ACC112 (cell line): Measurements from ENCODE around the gene UMAD1.

ENCODE experiments used
- H2AFZ ChIP-seq: fragments of 200-600 bp; sonication (generic); one replicate; pipeline ENCODE4 v1.6.0; 2017; ENCODE audit warnings: antibody characterized with exemption, low read length; ENCODE audit not compliant: unreplicated experiment
- H3K27ac ChIP-seq: fragments of 200-600 bp; sonication (generic); 2 replicates; pipeline ENCODE4 v1.5.1; 2014; ENCODE audit warnings: low read depth, mild to moderate bottlenecking, antibody characterized with exemption, low read length, moderate library complexity
- H3K27me3 ChIP-seq: fragments of 200-600 bp; sonication (generic); 2 replicates; pipeline ENCODE4 v1.6.1; 2014; ENCODE audit warnings: mild to moderate bottlenecking, antibody characterized with exemption, low read length, moderate library complexity, mixed read lengths; ENCODE audit not compliant: insufficient read depth
- H3K36me3 ChIP-seq: fragments of 200-600 bp; sonication (generic); 2 replicates; pipeline ENCODE4 v1.6.1; 2016; ENCODE audit warnings: mild to moderate bottlenecking, antibody characterized with exemption, low read length, moderate library complexity, mixed read lengths; ENCODE audit not compliant: insufficient read depth
- H3K4me1 ChIP-seq: fragments of 200-600 bp; sonication (generic); one replicate; pipeline ENCODE4 v1.6.1; 2016; ENCODE audit warnings: low read length, mixed read lengths; ENCODE audit not compliant: insufficient read depth, unreplicated experiment, control insufficient read depth
- H3K4me3 ChIP-seq: fragments of 200-600 bp; sonication (generic); 2 replicates; pipeline ENCODE4 v1.5.1; 2014; ENCODE audit warnings: mild to moderate bottlenecking, low read depth, low read length
- H3K79me2 ChIP-seq: fragments of 200-600 bp; sonication (generic); one replicate; pipeline ENCODE4 v1.6.0; 2016; ENCODE audit warnings: low read length; ENCODE audit not compliant: control insufficient read depth, unreplicated experiment, insufficient read depth

UMAD1 gene

GRCh38 chr7:7857143-7857583 is 216.6 kb downstream of the UMAD1 start:
- no peak overlapping the region for H2AFZ ChIP-seq
- peaks cover 10% of the 10 kb centered on the region for H3K4me1 ChIP-seq
- no peak overlapping the region for H3K27ac ChIP-seq
- H3K4me3 ChIP-seq: no peak overlapping the region
- H3K79me2 ChIP-seq: no peaks in the 10 kb centered on the region
- no peaks in the 10 kb centered on the region for H3K36me3 ChIP-seq
- no peaks in the 10 kb centered on the region for H3K27me3 ChIP-seq

GRCh38 chr7:7858559-7858958 is 218.0 kb downstream of the UMAD1 start:
- Histone ChIP-seq H3K36me3 (no peaks in the 10 kb centered on the region), H2AFZ (no peak overlapping the region), H3K4me3 (no peak overlapping the region), H3K27ac (no peak overlapping the region), H3K4me1 (peaks cover 10% of the 10 kb centered on the region), H3K79me2 (no peaks in the 10 kb centered on the region), H3K27me3 (no peaks in the 10 kb centered on the region)

DNA sequence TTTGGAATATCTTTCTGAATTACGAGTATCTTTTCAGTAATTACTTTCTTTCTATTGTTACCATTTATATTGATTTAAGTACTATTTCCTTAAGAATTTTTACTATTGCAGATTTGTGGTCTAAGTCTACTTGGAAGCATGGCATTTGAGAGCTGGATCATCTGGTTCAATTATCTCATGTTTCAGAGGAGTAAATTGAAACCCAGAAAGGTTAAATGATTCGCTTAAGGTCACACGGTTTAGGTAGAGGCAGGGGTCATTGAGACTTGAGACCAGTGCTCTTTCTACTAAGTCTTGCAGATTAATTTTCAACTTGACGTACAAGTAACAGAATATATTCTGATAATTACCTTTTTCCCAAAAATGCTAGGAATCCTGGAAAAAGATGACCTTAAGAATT is 218.9 kb downstream of the UMAD1 start:
- Histone ChIP-seq H3K79me2 (no peaks in the 10 kb centered on the region), H3K4me1 (peaks cover 10% of the 10 kb centered on the region), H3K27ac (no peak overlapping the region), H3K36me3 (no peaks in the 10 kb centered on the region), H3K27me3 (no peaks in the 10 kb centered on the region), H3K4me3 (no peak overlapping the region), H2AFZ (no peak overlapping the region)

DNA sequence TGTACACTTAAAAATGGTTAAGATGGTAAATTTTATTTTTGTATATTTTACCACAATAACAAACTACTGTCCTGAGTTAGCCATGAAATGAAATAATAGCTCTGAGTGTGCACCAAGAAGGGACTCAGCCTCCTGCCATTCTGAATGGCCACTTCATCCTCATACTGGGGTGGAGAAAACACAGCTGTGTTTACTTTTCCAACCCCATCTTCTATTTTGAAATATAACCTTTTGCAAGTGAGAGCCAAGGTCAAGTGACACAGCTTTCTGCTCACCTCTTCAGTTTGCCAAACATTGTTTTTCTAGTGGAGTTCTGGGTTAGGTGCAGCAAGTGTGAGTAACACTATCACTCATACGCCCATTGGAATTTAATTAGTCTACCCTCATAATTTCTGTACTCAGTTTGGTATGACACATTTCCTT is 220.7 kb downstream of the UMAD1 start:
- no peaks in the 10 kb centered on the region for H3K27me3 ChIP-seq
- H3K36me3 ChIP-seq: no peaks in the 10 kb centered on the region
- no peaks in the 10 kb centered on the region for H3K79me2 ChIP-seq
- no peak overlapping the region for H3K4me3 ChIP-seq
- no peak overlapping the region for H3K27ac ChIP-seq
- no peak overlapping the region for H2AFZ ChIP-seq
- H3K4me1 ChIP-seq: peaks cover 10% of the 10 kb centered on the region

DNA sequence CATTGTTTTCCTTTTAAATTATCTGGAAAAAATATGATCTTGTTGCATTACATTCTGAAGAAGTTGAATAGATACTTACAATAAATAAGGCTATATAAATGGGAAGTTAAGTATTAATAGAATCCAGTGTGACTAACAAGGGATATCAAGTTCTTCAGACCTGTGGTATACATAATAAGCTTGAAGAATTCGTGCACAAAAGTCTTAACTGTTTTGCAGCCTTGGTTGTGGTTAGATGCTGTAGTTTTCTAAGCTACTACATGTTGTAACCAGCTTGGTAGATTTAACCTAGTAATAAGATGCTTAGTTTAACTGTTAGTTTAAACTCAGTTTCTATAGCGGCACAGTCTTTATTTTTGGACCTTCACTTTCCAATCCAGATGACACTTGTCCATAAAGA is 221.8 kb downstream of the UMAD1 start:
- Histone ChIP-seq H3K79me2 (no peaks in the 10 kb centered on the region), H2AFZ (no peak overlapping the region), H3K4me1 (peaks cover 10% of the 10 kb centered on the region), H3K36me3 (no peaks in the 10 kb centered on the region), H3K27ac (no peak overlapping the region), H3K4me3 (no peak overlapping the region), H3K27me3 (no peaks in the 10 kb centered on the region)

GRCh38 chr7:7867846-7868571 is 227.5 kb downstream of the UMAD1 start:
- Histone ChIP-seq H3K36me3 (no peaks in the 10 kb centered on the region), H3K27me3 (no peaks in the 10 kb centered on the region), H3K4me1 (no peaks in the 10 kb centered on the region), H3K27ac (no peak overlapping the region), H2AFZ (no peak overlapping the region), H3K79me2 (no peaks in the 10 kb centered on the region), H3K4me3 (no peak overlapping the region)

DNA sequence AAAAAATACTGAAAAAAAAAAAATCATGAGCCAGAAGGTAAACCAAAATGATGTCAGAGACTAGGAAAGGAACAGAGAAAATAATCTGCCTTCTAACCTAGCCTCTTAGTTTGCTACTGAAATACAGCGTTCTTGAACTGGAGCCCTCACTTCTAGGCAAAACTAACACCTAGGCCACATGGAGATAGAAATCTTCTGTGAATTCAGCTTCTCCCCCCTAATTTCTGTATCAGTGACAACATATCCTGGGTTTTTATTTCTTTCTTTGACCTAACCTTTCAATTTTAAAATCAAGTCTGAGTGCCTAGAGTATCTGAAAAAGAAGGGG is 228.0 kb downstream of the UMAD1 start:
- H3K79me2 ChIP-seq: no peaks in the 10 kb centered on the region
- H2AFZ ChIP-seq: no peak overlapping the region
- no peaks in the 10 kb centered on the region for H3K27me3 ChIP-seq
- no peaks in the 10 kb centered on the region for H3K4me1 ChIP-seq
- H3K27ac ChIP-seq: no peak overlapping the region
- no peaks in the 10 kb centered on the region for H3K36me3 ChIP-seq
- H3K4me3 ChIP-seq: no peak overlapping the region

DNA sequence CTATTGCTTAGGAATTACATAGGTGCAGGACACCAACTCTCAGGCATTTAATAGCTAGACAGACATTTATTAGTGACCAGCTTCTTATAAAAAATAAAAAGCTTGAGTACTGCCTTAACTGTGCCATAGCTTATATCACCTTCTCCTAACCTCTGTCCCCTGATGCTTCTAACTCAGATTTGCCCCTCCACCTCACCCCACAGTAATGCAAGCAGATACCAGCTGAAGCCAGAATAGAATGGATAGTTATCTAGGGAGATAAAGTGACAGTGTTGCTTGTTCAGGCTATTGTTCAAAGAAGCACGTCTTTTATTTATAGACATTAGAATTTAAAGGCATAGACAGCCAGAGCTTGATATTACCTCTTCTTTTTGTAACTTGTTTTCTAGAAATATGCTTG is 228.5 kb downstream of the UMAD1 start:
- Histone ChIP-seq H3K4me1 (no peaks in the 10 kb centered on the region), H3K27me3 (no peaks in the 10 kb centered on the region), H2AFZ (no peak overlapping the region), H3K27ac (no peak overlapping the region), H3K79me2 (no peaks in the 10 kb centered on the region), H3K36me3 (no peaks in the 10 kb centered on the region), H3K4me3 (no peak overlapping the region)

DNA sequence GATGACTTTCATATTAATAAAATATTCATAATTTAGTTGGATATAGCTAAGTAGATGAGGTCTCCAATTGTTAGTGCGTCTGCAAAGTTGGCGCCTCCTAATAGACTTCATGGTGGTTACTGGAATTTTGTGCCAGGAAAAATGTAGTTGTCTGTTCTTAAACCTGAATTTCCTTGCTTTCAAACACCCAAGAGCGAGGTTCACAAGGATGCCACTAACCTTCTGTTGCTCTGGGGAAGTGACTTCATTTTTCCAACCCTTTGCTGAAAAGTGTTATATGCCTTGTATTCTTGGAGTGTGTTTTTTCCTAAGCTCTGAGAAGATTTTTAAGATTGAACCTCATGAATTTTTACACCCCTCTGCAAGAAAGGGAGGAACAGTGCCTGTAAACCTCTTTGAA is 229.1 kb downstream of the UMAD1 start:
- no peak overlapping the region for H2AFZ ChIP-seq
- H3K36me3 ChIP-seq: no peaks in the 10 kb centered on the region
- H3K79me2 ChIP-seq: no peaks in the 10 kb centered on the region
- no peak overlapping the region for H3K27ac ChIP-seq
- no peaks in the 10 kb centered on the region for H3K4me1 ChIP-seq
- no peaks in the 10 kb centered on the region for H3K27me3 ChIP-seq
- no peak overlapping the region for H3K4me3 ChIP-seq

GRCh38 chr7:7870555-7870954 is 230.0 kb downstream of the UMAD1 start:
- H3K79me2 ChIP-seq: no peaks in the 10 kb centered on the region
- no peaks in the 10 kb centered on the region for H3K4me1 ChIP-seq
- H3K27me3 ChIP-seq: no peaks in the 10 kb centered on the region

GRCh38 chr7:7876419-7876818 is 235.9 kb downstream of the UMAD1 start:
- Histone ChIP-seq H3K79me2 (no peaks in the 10 kb centered on the region), H3K4me3 (no peak overlapping the region), H3K4me1 (no peaks in the 10 kb centered on the region), H3K27me3 (no peaks in the 10 kb centered on the region), H3K27ac (no peak overlapping the region), H3K36me3 (no peaks in the 10 kb centered on the region), H2AFZ (no peak overlapping the region)

More at GRCh38 chr7:7870555-7870954, 230.0 kb downstream of the UMAD1 start:
- no peak overlapping the region for H3K4me3 ChIP-seq
- H2AFZ ChIP-seq: no peak overlapping the region
- H3K36me3 ChIP-seq: no peaks in the 10 kb centered on the region
- H3K27ac ChIP-seq: no peak overlapping the region
